ENCODE data around the gene ACD. TPM values are rescaled to one million over a fixed set of nuclear protein-coding genes. Genes with fewer than 3 reads are reported as not detected.

The ACD gene
- total RNA-seq, 1 experiment from 2014 or later: 44.0 TPM

GRCh38 chr16:67660564-67661028, 536 bp upstream of the ACD start, which contains the start of gene PARD6A:
TSS of gene PARD6A (plus strand) at chr16:67660960. CDS start at chr16:67661039, 79 bp downstream.
- Mint-ChIP-seq H3K4me1 (ENCODE audit: low read depth, unreplicated experiment) (no peaks in the 10 kb centered on the region), H3K27me3 (ENCODE audit: unreplicated experiment) (peaks cover 6% of the 10 kb centered on the region), H3K9me3 (ENCODE audit: low read depth, unreplicated experiment) (no peaks in the 10 kb centered on the region), H3K36me3 (ENCODE audit: insufficient read depth, unreplicated experiment) (peaks cover 59% of the 10 kb centered on the region), H3K4me3 (ENCODE audit: low read depth, unreplicated experiment) (peak within 1 kb of the TSS; percentile 99), H3K27ac (ENCODE audit: unreplicated experiment) (peak within 1 kb of the TSS; percentile 96)
- intact Hi-C loops (cut with micrococcal nuclease; ENCODE audit: unreplicated experiment): no loop called here
- DNase-seq: peak; percentile 96
- TF ChIP-seq CTCF (IDR thresholded peaks at IDR 0.05; ENCODE audit: unreplicated experiment): no peak
- CTCF ChIA-PET: interaction anchor here (0.6 to 2.1 kb wide), 14 partner anchors 10 to 358 kb away, joined by 3 to 15 read pairs (median 4); partner anchors contain the start of genes ATP6V0D1, CARMIL2 and GFOD2
- BruUV-seq (replicated peaks): no TSS peak

GRCh38 chr16:67658849-67659674, 998 bp downstream of the ACD start:
- Mint-ChIP-seq H3K27me3 (ENCODE audit: unreplicated experiment) (peaks cover 22% of the 10 kb centered on the region), H3K36me3 (ENCODE audit: insufficient read depth, unreplicated experiment) (peaks cover 50% of the 10 kb centered on the region), H3K9me3 (ENCODE audit: low read depth, unreplicated experiment) (no peaks in the 10 kb centered on the region), H3K4me3 (ENCODE audit: low read depth, unreplicated experiment) (peak overlapping the region; percentile 99), H3K4me1 (ENCODE audit: low read depth, unreplicated experiment) (no peaks in the 10 kb centered on the region), H3K27ac (ENCODE audit: unreplicated experiment) (peak overlapping the region; percentile 64)
- intact Hi-C loops (cut with micrococcal nuclease; ENCODE audit: unreplicated experiment): no loop called here
- BruUV-seq (replicated peaks): no TSS peak
- TF ChIP-seq CTCF (IDR thresholded peaks at IDR 0.05; ENCODE audit: unreplicated experiment): no peak
- CTCF ChIA-PET: interaction anchor here (0.5 to 2.1 kb wide), 4 partner anchors 8 to 620 kb away, joined by 4 to 15 read pairs (median 4); no protein-coding TSS in a partner anchor
- no peak for DNase-seq

GRCh38 chr16:67657751-67658518, 2.1 kb downstream of the ACD start:
- H3K9me3 Mint-ChIP-seq (ENCODE audit: low read depth, unreplicated experiment): no peaks in the 10 kb centered on the region
- CTCF ChIA-PET: interaction anchor here (0.6 kb wide), 1 partner anchor 53 kb away, joined by 5 read pairs; no protein-coding TSS in a partner anchor
- no peak for DNase-seq
- peaks cover 53% of the 10 kb centered on the region for H3K36me3 Mint-ChIP-seq (ENCODE audit: insufficient read depth, unreplicated experiment)
- intact Hi-C loops (cut with micrococcal nuclease; ENCODE audit: unreplicated experiment): no loop called here
- no TSS peak for BruUV-seq (replicated peaks)
- TF ChIP-seq CTCF (IDR thresholded peaks at IDR 0.05; ENCODE audit: unreplicated experiment): no peak
- no peaks in the 10 kb centered on the region for H3K4me1 Mint-ChIP-seq (ENCODE audit: low read depth, unreplicated experiment)
- H3K27me3 Mint-ChIP-seq (ENCODE audit: unreplicated experiment): peaks cover 31% of the 10 kb centered on the region
- no peak overlapping the region for H3K27ac Mint-ChIP-seq (ENCODE audit: unreplicated experiment)
- no peak overlapping the region for H3K4me3 Mint-ChIP-seq (ENCODE audit: low read depth, unreplicated experiment)

GRCh38 chr16:67657017-67657608, 2.9 kb downstream of the ACD start:
- CTCF ChIA-PET: no interaction called here

More at GRCh38 chr16:67657017-67657608, 2.9 kb downstream of the ACD start:
- Mint-ChIP-seq H3K27me3 (ENCODE audit: unreplicated experiment) (peaks cover 37% of the 10 kb centered on the region), H3K4me3 (ENCODE audit: low read depth, unreplicated experiment) (no peak overlapping the region), H3K27ac (ENCODE audit: unreplicated experiment) (no peak overlapping the region), H3K9me3 (ENCODE audit: low read depth, unreplicated experiment) (no peaks in the 10 kb centered on the region), H3K4me1 (ENCODE audit: low read depth, unreplicated experiment) (no peaks in the 10 kb centered on the region), H3K36me3 (ENCODE audit: insufficient read depth, unreplicated experiment) (peaks cover 51% of the 10 kb centered on the region)
- TF ChIP-seq CTCF (IDR thresholded peaks at IDR 0.05; ENCODE audit: unreplicated experiment): no peak
- intact Hi-C loops (cut with micrococcal nuclease; ENCODE audit: unreplicated experiment): no loop called here
- no peak for DNase-seq
- BruUV-seq (replicated peaks): no TSS peak

All from Calu3 (cell line).